HepG2 (cell line): ENCODE measurements around the gene KRT15. TPM values are rescaled to one million over a fixed set of nuclear protein-coding genes. Genes with fewer than 3 reads are reported as not detected.

Source experiments
- ATAC-seq: fragments of 200-7000 bp; cut with Tn5 transposase; 3 replicates; pipeline ENCODE4 v1.9.1; 2020; ENCODE audit warnings: mild to moderate bottlenecking, moderate library complexity
- BruUV-seq: library from RNA; stranded (reverse); fragments of 400-500 nt; replicated peaks from 2 replicates; lab custom pipeline; 2021; lab: Mats Ljungman, UMichigan
- CTCF ChIA-PET: fragments of 300-600 bp; formaldehyde crosslinking; extraction: SDS; loops from one replicate; lab custom pipeline; 2021; ENCODE audit warnings: low total read pairs, inconsistent platforms, low intra/inter-chr PET ratio; lab: Yijun Ruan, JAX
- POLR2A ChIA-PET: fragments of 350-600 bp; sonication (Branson Sonifier 250); formaldehyde crosslinking; loops from one replicate; lab custom pipeline; 2020; ENCODE audit warnings: antibody characterized with exemption, inconsistent platforms; lab: Yijun Ruan, JAX
- DNase-seq: peaks from one replicate; pipeline ENCODE4 v3.0.0-alpha.2; 2015; ENCODE audit warnings: low spot score
- FAIRE-seq: peaks from 3 replicates; lab custom pipeline; 2011; peaks lifted over from hg19 to GRCh38; lab: Jason Lieb, UNC
- H2AFZ ChIP-seq: one replicate; pipeline ENCODE4 v1.6.1; 2011; ENCODE audit warnings: low read length, inconsistent platforms
- H3K27ac ChIP-seq: fragments of 300-600 bp; 3 replicates; pipeline ENCODE4 v1.8.0; 2011; ENCODE audit warnings: mixed run types, mild to moderate bottlenecking, mixed read lengths, low read length, inconsistent platforms; ENCODE audit not compliant: insufficient read depth; ENCODE audit errors: extremely low read length
- H3K27me3 ChIP-seq, 2 experiments: fragments of 200-600 bp in 1 of 2; 2 replicates in 1 of 2; 3 replicates in 1 of 2; pipeline versions ENCODE4 v1.6.0 to v1.8.0; 2011; ENCODE audit warnings: low read length in 2 of 2, mild to moderate bottlenecking in 2 of 2, moderate library complexity in 2 of 2, inconsistent platforms in 1 of 2; ENCODE audit not compliant: insufficient read depth in 2 of 2, control insufficient read depth in 1 of 2
- H3K36me3 ChIP-seq, 2 experiments: fragments of 200-600 bp in 1 of 2; replicated peaks in 1 of 2; 2 replicates in 1 of 2; 3 replicates in 1 of 2; pipeline versions ENCODE4 v1.5.1 to v1.8.0; 2011; ENCODE audit warnings: low read length in 2 of 2, inconsistent platforms in 1 of 2; ENCODE audit not compliant: insufficient read depth in 2 of 2, control insufficient read depth in 1 of 2
- H3K4me1 ChIP-seq: 2 replicates; pipeline ENCODE4 v1.5.1; 2012; ENCODE audit warnings: low read length, inconsistent platforms; ENCODE audit not compliant: insufficient read depth
- H3K4me2 ChIP-seq: 2 replicates; pipeline ENCODE4 v1.6.0; 2011; ENCODE audit warnings: low read depth, low read length, inconsistent platforms
- H3K4me3 ChIP-seq, 3 experiments: fragments of 200-600 bp in 1 of 3; sonication (generic), shearing (Covaris generic) in 1 of 3; replicated peaks in 1 of 3; 2 replicates each; pipeline ENCODE4 v1.5.1; 2011 to 2016; ENCODE audit warnings: low read length in 3 of 3, inconsistent platforms in 2 of 3, low read depth in 2 of 3, mild to moderate bottlenecking in 2 of 3, control low read depth in 1 of 3, mixed read lengths in 1 of 3; ENCODE audit not compliant: insufficient read depth in 1 of 3
- H3K79me2 ChIP-seq: one replicate; pipeline ENCODE4 v1.6.1; 2011; ENCODE audit warnings: low read length, inconsistent platforms; ENCODE audit not compliant: insufficient read depth
- H3K9ac ChIP-seq: 2 replicates; pipeline ENCODE4 v1.6.0; 2011; ENCODE audit warnings: mild to moderate bottlenecking, low read depth, low read length, inconsistent platforms; ENCODE audit not compliant: insufficient read depth
- H3K9me3 ChIP-seq: 2 replicates; pipeline ENCODE4 v1.5.1; 2012; ENCODE audit warnings: mild to moderate bottlenecking, low read length
- H4K20me1 ChIP-seq: 2 replicates; pipeline ENCODE4 v1.6.0; 2011; ENCODE audit warnings: inconsistent platforms, mild to moderate bottlenecking, low read length, moderate library complexity; ENCODE audit not compliant: insufficient read depth
- DPF2 ChIP-seq: sonication (generic); formaldehyde crosslinking; IDR thresholded peaks from 2 replicates; pipeline ENCODE4 v1.4.0; 2020; ENCODE audit warnings: mild to moderate bottlenecking, low read depth, missing genetic modification reagents, borderline replicate concordance
- HNRNPLL ChIP-seq: fragments of 200-400 bp; formaldehyde crosslinking; IDR thresholded peaks from 2 replicates; pipeline ENCODE4 v1.6.1; 2017; ENCODE audit warnings: mild to moderate bottlenecking, low read depth, low read length; ENCODE audit not compliant: poor library complexity, severe bottlenecking
- MEF2D ChIP-seq: sonication (generic); formaldehyde crosslinking; IDR thresholded peaks from 2 replicates; pipeline ENCODE4 v1.5.1; 2020; ENCODE audit warnings: mild to moderate bottlenecking, missing genetic modification reagents
- SALL2 ChIP-seq: sonication (generic); formaldehyde crosslinking; IDR thresholded peaks from 2 replicates; pipeline ENCODE4 v1.8.1; 2023; ENCODE audit warnings: mild to moderate bottlenecking, missing genetic modification reagents, inconsistent platforms
- ZNF101 ChIP-seq: sonication (generic); formaldehyde crosslinking; IDR thresholded peaks from 2 replicates; pipeline ENCODE4 v1.4.0; 2020; ENCODE audit warnings: mild to moderate bottlenecking, low read depth, missing genetic modification reagents, borderline replicate concordance
- ZNF230 ChIP-seq: sonication (generic); formaldehyde crosslinking; IDR thresholded peaks from 2 replicates; pipeline ENCODE4 v1.4.0; 2020; ENCODE audit warnings: mild to moderate bottlenecking, missing genetic modification reagents
- ZNF251 ChIP-seq: sonication (generic); formaldehyde crosslinking; IDR thresholded peaks from 2 replicates; pipeline ENCODE4 v1.9.0; 2021; ENCODE audit warnings: mild to moderate bottlenecking, missing genetic modification reagents
- WGBS: methylation state at CpG from one replicate; pipeline ENCODE4 v1.1.6; 2017; ENCODE audit warnings: low lambda C conversion rate; 5-methylcytosine and 5-hydroxymethylcytosine counted together
- in situ Hi-C: cut with HindIII; loops from 2 replicates; pipeline ENCODE4 v1.10.0; 2017; ENCODE audit warnings: low pct_unique_long_range_greater_than_20kb; ENCODE audit not compliant: extremely low pct_ligation_motif_present
- intact Hi-C: fragments of 100-400 bp; cut with micrococcal nuclease; formaldehyde crosslinking; loops from one replicate; pipeline ENCODE4 v1.10.0; 2022; ENCODE audit not compliant: unreplicated experiment
- polyA plus RNA-seq, 8 experiments: library from polyadenylated mRNA; depleted of rRNA in 3 of 8; stranded (reverse) in 7 of 8; unstranded in 1 of 8; fragments of >200 nt; fragmentation: Illumina TruSeq in 4 of 8; extraction: Trizol in 4 of 8; gene quantifications; 2 replicates each; pipeline versions ENCODE4 v1.2.1 to v1.2.3, GENCODE V29; 2011 to 2016; ENCODE audit warnings: low read depth in 4 of 8, missing spikeins in 1 of 8, mixed read lengths in 1 of 8; ENCODE audit not compliant: insufficient read depth in 1 of 8
- total RNA-seq, 5 experiments: library from RNA; depleted of rRNA; stranded (reverse); fragments of >200 nt; fragmentation: Illumina TruSeq; extraction: Trizol; gene quantifications; 2 replicates each; pipeline ENCODE4 v1.2.3, GENCODE V29; 2016; ENCODE audit warnings: low read depth in 1 of 5
- TF ChIP-seq, protein P1 (sequence below): IDR thresholded peaks from 2 replicates; pipeline ENCODE4 v1.6.1; 2016; ENCODE audit warnings: low read depth, missing genetic modification reagents, missing compliant biosample characterization
- TF ChIP-seq, protein P2 (sequence below): sonication (generic); formaldehyde crosslinking; IDR thresholded peaks from 2 replicates; pipeline ENCODE4 v1.4.0; 2020; ENCODE audit warnings: missing genetic modification reagents

Gene KRT15
- total and polyA plus RNA-seq, 2 of the 13 experiments (the other 11 are each of a cell fraction or from before 2014, with no cell fraction given), result 0.46 to 0.63 TPM

DNA sequence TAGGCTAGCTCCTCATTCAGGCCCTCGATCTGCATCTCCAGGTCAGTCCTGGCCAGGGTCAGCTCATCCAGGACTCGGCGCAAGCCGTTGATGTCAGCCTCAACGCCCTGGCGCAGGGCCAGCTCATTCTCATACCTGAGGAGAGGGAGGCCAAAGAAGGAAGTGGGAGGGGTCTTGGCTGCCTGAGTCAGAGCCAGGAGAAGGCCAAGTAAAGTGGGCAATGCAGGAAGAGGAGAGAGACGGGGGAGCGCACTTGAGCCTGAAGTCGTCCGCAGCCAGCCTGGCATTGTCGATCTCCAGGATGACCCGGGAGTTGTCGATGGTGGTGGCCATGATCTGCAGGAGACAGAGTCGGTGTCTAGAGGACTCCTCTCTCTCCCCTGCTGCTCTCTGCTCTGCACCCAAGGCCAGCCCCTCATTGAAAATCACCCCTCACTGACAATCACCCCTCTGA is 1.8 kb downstream of the KRT15 start:
- Histone ChIP-seq H3K4me2 (no peak overlapping the region), H3K27me3 (peaks cover 1 to 5% of the 10 kb centered on the region in 2 experiments; a peak in 3 of 5 replicates), H3K4me1 (peaks cover 28% of the 10 kb centered on the region), H2AFZ (no peak overlapping the region), H3K27ac (no peak overlapping the region), H3K9me3 (no peaks in the 10 kb centered on the region), H3K79me2 (no peaks in the 10 kb centered on the region), H4K20me1 (no peaks in the 10 kb centered on the region), H3K36me3 (no peaks in the 10 kb centered on the region), H3K4me3 (no peak overlapping the region), H3K9ac (no peak overlapping the region)
- intact Hi-C loops (no loop called here), in situ Hi-C loops (no loop called here)
- DNase-seq (no peak), ATAC-seq (no peak), FAIRE-seq (no peak)
- TF ChIP-seq ZNF251 (CRISPR knock-in tag) (no peak), MEF2D (CRISPR knock-in tag) (no peak), SALL2 (no peak), ZNF101 (no peak), ZNF230 (CRISPR knock-in tag) (no peak), HNRNPLL (no peak), DPF2 (CRISPR knock-in tag) (no peak)
- TF ChIP-seq, protein P1, sequence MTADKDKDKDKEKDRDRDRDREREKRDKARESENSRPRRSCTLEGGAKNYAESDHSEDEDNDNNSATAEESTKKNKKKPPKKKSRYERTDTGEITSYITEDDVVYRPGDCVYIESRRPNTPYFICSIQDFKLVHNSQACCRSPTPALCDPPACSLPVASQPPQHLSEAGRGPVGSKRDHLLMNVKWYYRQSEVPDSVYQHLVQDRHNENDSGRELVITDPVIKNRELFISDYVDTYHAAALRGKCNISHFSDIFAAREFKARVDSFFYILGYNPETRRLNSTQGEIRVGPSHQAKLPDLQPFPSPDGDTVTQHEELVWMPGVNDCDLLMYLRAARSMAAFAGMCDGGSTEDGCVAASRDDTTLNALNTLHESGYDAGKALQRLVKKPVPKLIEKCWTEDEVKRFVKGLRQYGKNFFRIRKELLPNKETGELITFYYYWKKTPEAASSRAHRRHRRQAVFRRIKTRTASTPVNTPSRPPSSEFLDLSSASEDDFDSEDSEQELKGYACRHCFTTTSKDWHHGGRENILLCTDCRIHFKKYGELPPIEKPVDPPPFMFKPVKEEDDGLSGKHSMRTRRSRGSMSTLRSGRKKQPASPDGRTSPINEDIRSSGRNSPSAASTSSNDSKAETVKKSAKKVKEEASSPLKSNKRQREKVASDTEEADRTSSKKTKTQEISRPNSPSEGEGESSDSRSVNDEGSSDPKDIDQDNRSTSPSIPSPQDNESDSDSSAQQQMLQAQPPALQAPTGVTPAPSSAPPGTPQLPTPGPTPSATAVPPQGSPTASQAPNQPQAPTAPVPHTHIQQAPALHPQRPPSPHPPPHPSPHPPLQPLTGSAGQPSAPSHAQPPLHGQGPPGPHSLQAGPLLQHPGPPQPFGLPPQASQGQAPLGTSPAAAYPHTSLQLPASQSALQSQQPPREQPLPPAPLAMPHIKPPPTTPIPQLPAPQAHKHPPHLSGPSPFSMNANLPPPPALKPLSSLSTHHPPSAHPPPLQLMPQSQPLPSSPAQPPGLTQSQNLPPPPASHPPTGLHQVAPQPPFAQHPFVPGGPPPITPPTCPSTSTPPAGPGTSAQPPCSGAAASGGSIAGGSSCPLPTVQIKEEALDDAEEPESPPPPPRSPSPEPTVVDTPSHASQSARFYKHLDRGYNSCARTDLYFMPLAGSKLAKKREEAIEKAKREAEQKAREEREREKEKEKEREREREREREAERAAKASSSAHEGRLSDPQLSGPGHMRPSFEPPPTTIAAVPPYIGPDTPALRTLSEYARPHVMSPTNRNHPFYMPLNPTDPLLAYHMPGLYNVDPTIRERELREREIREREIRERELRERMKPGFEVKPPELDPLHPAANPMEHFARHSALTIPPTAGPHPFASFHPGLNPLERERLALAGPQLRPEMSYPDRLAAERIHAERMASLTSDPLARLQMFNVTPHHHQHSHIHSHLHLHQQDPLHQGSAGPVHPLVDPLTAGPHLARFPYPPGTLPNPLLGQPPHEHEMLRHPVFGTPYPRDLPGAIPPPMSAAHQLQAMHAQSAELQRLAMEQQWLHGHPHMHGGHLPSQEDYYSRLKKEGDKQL (CRISPR knock-in tag), result no peak
- TF ChIP-seq, protein P2, sequence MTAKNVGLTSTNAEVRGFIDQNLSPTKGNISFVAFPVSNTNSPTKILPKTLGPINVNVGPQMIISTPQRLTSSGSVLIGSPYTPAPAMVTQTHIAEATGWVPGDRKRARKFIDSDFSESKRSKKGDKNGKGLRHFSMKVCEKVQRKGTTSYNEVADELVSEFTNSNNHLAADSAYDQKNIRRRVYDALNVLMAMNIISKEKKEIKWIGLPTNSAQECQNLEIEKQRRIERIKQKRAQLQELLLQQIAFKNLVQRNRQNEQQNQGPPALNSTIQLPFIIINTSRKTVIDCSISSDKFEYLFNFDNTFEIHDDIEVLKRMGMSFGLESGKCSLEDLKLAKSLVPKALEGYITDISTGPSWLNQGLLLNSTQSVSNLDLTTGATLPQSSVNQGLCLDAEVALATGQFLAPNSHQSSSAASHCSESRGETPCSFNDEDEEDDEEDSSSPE, result no peak
- ChIA-PET CTCF (no interaction called here), POLR2A (no interaction called here)
- BruUV-seq, result no TSS peak
- 71% methylated on average over 14 of the region's 14 CpGs for WGBS
